GM21737 (cell line): ENCODE results near the gene STX4.

Experiments
- ATAC-seq: cut with Tn5 transposase; IDR thresholded peaks from one replicate; pipeline ENCODE4 v1.9.1; 2021; ENCODE audit warnings: mild to moderate bottlenecking, moderate library complexity; ENCODE audit not compliant: unreplicated experiment

The STX4 gene, protein sequence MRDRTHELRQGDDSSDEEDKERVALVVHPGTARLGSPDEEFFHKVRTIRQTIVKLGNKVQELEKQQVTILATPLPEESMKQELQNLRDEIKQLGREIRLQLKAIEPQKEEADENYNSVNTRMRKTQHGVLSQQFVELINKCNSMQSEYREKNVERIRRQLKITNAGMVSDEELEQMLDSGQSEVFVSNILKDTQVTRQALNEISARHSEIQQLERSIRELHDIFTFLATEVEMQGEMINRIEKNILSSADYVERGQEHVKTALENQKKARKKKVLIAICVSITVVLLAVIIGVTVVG

GRCh38 chr16:31032736-31033708 is at the start of gene STX4:
STX4 (plus strand) TSS chr16:31033558; CDS start chr16:31033806, 248 bp downstream.
- peak; percentile 51 for ATAC-seq

- ATAC-seq: no peak
Observed at GRCh38 chr16:30983898-30984610, 49.3 kb upstream of the STX4 start.

DNA sequence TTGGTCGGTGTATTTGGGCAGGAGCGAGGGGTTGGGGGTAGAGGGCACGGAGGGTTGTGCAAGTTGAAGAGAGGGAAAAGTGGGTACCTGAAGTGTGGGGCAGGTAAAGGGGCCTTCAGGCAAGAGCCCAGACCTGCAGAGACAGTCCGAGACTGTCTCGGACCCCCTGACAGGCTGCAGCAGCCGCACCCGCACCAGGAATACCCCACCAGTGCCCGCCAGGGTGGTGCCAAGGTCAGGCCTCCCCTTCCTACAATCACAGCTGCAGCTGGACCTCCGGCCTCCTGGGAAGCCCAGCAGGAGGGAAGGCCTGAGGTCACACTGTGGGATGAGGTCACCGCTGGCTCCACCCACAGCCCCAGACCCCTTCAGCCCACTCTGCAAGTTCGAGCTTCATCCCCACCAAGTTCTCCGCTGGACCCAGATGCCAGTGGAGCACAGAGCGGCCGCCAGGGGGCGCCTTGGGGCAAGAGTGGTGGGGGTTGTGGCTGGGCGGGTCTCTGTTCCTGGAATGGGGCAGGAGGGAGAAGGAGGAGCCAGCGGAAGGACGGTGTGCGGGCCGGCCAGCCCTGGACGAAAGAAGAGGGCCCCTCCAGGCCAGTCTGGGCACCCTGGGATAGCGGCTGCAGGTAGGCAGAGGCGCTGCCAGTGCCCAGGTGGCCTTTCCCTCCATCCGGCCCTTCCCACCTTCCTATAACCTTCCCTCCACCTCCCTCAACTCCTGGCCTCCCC is 48.5 kb upstream of the STX4 start, which contains the start of gene HSD3B7:
Gene HSD3B7, plus strand, starts transcription at position 539 of the 732 bp plus-strand sequence. CDS start 452 bp downstream, outside the sequence.
- ATAC-seq: no peak

DNA sequence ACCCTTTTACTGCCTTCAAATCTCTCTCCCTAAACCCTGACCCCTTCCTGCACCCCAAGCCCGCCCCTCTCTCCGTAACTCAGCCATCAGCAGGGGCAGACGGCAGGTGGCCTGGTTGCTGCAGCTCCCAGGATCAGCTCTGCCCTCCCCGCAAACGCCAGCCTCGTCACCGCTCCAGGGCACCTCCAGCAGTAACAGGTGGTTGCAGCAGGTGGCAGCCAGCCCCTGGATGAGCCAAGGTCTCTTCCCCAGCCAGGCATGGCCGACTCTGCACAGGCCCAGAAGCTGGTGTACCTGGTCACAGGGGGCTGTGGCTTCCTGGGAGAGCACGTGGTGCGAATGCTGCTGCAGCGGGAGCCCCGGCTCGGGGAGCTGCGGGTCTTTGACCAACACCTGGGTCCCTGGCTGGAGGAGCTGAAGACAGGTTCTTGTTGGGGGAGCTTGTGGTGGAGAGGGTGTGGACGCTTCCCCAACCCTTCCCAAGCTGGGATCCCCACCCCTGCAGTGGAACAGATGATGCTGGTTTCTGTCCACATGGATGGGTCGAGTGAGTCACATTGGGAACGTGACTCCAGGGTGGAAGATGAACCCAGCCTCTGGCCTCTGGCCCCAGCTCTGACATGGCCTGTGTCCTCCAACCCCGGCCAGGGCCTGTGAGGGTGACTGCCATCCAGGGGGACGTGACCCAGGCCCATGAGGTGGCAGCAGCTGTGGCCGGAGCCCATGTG is 47.8 kb upstream of the STX4 start:
- ATAC-seq: no peak

DNA sequence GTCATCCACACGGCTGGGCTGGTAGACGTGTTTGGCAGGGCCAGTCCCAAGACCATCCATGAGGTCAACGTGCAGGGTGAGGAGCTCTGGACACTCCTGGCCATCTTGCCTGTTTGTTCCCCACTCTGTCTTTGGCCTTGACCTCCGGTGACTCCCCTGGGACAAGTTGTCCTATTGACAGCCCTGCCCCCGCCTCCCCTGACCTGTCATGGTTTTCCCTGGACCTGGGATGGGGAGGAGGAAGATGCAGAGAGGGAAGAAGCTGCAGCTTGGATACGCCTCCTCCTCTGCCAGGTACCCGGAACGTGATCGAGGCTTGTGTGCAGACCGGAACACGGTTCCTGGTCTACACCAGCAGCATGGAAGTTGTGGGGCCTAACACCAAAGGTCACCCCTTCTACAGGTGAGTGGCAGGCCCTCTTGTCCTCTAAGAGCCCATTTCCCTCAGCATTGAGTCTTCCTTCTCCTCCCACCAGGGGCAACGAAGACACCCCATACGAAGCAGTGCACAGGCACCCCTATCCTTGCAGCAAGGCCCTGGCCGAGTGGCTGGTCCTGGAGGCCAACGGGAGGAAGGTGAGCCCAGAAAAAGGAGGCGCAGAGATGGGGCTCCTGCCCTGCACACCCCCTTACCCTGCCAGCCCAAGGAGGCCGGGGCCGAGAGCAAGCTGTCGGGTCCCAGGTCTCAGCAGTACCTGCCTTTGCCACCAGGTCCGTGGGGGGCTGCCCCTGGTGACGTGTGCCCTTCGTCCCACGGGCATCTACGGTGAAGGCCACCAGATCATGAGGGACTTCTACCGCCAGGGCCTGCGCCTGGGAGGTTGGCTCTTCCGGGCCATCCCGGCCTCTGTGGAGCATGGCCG is 47.0 kb upstream of the STX4 start:
- no peak for ATAC-seq

- no peak for ATAC-seq
Observed at GRCh38 chr16:30987581-30988190, 45.7 kb upstream of the STX4 start.

GRCh38 chr16:30989469-30990047 is 43.8 kb upstream of the STX4 start:
- ATAC-seq: no peak

- no peak for ATAC-seq
Observed at GRCh38 chr16:30990105-30990504, 43.3 kb upstream of the STX4 start.

DNA sequence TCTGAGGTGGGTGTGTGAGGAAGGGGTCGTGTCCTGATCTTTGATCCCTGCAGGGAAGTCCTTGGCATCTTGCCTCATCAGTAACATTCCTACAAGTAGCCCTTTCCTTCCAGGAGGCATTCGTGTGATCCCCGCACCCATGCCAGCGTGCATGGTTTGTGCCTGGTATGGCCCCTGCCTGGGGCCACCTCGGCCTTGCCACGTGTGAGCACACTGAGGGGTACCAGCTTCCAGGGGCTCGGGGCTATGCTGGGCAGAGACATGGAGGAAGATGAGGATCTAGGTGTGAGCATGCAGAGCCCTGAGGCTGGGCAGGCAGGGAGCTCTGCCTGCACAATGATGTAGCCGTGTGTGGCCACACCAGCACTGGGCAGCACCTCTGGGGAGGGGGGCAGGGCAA is 42.3 kb upstream of the STX4 start:
- no peak for ATAC-seq

DNA sequence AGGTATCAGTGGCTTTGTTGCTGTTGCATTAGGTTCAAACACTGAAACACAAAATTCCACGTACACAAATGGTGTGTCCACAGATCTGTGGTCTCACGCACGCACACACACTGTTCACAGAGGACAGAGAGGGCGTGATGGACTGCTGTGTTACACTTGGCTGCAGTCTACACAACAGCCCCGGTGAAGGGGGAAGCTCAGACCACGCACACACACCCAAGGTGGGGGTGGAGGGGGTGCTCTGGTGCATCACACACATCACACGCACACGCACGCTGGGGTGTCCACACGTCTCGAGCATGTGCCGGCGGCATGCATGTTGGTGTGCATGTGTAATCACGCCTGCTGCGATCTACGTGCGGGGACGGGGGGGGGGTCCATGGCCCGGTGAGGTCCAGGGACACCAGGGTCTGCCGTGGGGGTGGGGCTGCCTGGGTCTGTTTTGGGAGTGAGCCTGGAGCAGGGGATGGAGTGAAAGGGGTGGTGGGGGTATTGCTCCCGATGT is 41.0 kb upstream of the STX4 start:
- no peak for ATAC-seq

DNA sequence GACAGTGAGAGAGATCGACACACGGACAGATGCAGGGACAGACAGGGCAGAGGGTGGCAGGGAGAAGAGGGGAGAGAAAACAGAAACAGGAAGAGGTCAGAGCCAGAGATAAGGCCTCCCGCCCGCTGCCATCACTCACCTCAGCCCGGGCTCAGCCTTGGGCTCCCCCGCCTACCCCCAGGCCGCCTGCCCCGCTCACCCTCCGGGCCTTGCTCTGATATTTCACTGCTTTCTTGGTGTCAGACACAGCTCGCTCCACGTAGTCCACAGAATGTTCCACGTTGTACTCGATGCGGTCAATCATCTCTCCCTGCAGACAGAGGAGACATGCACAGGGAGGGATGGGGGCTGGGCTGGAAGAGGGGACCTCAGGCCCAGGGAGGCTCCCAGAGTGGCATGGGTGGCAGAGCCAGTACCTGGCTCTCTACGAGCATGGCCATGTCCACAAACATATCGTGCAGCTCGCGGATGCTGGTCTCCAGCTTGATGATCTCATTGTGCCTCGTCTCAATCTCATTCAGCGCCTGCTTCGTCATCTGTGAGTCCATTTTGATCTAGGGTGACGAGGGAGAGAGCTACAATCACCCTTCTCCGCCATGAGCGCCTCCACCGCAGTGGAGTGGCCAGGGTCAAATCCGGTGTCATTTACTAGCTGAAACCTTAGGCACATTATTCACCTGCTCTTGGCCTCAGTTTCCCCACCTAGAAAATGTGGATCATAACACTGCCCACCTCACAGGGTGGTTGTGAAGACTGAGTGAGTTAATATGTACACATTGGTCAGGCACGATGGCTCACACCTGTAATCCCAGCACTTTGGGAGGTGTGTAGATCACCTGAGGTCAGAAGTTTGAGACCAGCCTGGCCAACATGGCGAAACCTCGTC is 40.2 kb upstream of the STX4 start:
- no peak for ATAC-seq

DNA sequence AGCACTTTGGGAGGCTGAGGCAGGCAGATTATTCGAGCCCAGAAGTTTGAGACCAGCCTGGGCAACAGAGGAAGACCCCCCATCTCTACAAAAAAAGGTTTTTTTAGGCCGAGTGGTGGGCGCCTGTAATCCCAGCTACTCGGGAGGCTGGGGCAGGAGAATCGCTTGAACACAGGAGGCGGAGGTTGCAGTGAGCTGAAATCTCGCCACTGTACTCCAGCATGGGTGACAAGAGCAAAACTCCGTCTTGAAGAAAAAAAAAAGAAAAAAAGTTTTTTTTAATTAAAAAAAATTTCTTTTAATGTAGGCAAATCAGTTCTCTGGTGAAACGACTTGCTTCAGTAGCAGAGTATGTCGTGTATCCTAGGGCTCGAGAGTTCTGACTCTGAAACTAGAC is 37.4 kb upstream of the STX4 start:
- no peak for ATAC-seq

- ATAC-seq: no peak
Observed at GRCh38 chr16:30996324-30996984, 36.9 kb upstream of the STX4 start.

GRCh38 chr16:30996985-30997724 is 36.2 kb upstream of the STX4 start:
- ATAC-seq: peak; percentile 87
